ENCODE data around the gene GDF15.
A peak's percentile ranks its signal among the peaks of the same experiment; 100 is the strongest.

DNA sequence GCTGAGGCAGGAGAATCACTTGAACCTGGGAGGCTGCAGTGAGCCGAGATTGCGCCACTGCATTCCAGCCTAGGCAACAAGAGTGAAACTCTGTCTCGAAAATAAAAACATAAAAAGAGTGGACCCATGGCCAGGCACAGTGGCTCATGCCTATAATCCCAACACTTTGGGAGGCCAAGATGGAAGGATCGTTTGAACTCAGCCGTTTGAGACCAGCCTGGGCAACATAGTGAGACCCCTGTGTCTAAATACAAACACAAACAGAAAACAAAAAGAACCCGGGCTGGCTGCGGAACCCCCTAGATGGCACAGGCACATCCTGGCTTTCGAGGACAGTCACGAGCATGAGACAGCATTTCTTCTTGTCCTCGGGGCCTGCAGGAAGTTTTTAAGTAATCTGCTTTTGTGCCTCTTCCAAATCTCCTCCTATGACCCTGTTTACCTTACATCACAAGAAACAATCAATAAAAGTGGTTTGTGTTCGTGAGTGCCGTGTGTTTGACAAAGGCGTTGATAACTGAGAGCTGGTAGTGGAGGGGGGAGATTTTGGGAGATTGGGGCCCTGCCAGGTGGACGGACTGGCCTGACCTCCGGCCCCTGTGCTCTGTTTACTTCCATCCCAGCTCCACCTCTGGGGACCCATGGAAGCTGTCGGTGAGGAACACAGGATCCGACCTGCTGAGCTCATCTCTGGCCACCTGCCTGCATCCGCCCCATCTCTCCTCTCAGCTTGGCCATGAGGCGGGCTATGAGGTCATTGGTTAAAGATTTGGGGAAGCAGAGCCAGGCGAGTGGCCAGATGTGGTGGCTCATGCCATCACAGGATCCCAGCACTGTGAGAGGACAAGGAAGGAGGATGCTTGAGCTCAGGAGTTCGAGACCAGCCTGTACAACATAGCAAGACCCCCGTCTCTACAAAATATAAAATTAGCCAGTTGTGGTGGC, 5.9 kb upstream of the GDF15 start:
- TF ChIP-seq MEIS1 (CRISPR knock-in tag; IDR thresholded peaks at IDR 0.05; ENCODE audit: borderline replicate concordance) (no peak), ZNF350 (tag by site-specific recombination; IDR thresholded peaks at IDR 0.05) (no peak), ZNF629 (tag by site-specific recombination; IDR thresholded peaks at IDR 0.05) (peak; percentile 98), MZF1 (tag by site-specific recombination; IDR thresholded peaks at IDR 0.05; ENCODE audit: borderline replicate concordance) (no peak), SP2 (tag by site-specific recombination; IDR thresholded peaks at IDR 0.05) (peak; percentile 58), ZNF10 (tag by site-specific recombination; IDR thresholded peaks at IDR 0.05) (no peak), ZNF239 (tag by site-specific recombination; IDR thresholded peaks at IDR 0.05) (no peak), ZNF571 (tag by site-specific recombination; IDR thresholded peaks at IDR 0.05) (no peak), ZBTB1 (tag by site-specific recombination; IDR thresholded peaks at IDR 0.05) (no peak), ZNF707 (tag by site-specific recombination; IDR thresholded peaks at IDR 0.05) (no peak), ZNF324 (tag by site-specific recombination; IDR thresholded peaks at IDR 0.05) (no peak; the same call in 1 of the 2 replicates), ZNF529 (tag by site-specific recombination; IDR thresholded peaks at IDR 0.05; ENCODE audit: insufficient replicate concordance) (no peak)
- TF ChIP-seq, protein P1, sequence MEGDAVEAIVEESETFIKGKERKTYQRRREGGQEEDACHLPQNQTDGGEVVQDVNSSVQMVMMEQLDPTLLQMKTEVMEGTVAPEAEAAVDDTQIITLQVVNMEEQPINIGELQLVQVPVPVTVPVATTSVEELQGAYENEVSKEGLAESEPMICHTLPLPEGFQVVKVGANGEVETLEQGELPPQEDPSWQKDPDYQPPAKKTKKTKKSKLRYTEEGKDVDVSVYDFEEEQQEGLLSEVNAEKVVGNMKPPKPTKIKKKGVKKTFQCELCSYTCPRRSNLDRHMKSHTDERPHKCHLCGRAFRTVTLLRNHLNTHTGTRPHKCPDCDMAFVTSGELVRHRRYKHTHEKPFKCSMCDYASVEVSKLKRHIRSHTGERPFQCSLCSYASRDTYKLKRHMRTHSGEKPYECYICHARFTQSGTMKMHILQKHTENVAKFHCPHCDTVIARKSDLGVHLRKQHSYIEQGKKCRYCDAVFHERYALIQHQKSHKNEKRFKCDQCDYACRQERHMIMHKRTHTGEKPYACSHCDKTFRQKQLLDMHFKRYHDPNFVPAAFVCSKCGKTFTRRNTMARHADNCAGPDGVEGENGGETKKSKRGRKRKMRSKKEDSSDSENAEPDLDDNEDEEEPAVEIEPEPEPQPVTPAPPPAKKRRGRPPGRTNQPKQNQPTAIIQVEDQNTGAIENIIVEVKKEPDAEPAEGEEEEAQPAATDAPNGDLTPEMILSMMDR (tag by site-specific recombination; IDR thresholded peaks at IDR 0.05), result no peak
- TF ChIP-seq, protein P2, sequence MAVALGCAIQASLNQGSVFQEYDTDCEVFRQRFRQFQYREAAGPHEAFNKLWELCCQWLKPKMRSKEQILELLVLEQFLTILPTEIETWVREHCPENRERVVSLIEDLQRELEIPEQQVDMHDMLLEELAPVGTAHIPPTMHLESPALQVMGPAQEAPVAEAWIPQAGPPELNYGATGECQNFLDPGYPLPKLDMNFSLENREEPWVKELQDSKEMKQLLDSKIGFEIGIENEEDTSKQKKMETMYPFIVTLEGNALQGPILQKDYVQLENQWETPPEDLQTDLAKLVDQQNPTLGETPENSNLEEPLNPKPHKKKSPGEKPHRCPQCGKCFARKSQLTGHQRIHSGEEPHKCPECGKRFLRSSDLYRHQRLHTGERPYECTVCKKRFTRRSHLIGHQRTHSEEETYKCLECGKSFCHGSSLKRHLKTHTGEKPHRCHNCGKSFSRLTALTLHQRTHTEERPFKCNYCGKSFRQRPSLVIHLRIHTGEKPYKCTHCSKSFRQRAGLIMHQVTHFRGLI (tag by site-specific recombination; IDR thresholded peaks at IDR 0.05), result no peak
